GM13977 (cell line): ENCODE data around the gene MAPKAP1.

Experiments used
- DNase-seq: peaks from one replicate; pipeline ENCODE4 v3.0.0; 2012; ENCODE audit warnings: low spot score
- in situ Hi-C: fragments of 300-500 bp; cut with MboI; formaldehyde crosslinking; loops from one replicate; pipeline ENCODE4 v1.12.0; 2022; ENCODE audit warnings: low sequenced_read_pairs, low pct_unique_long_range_greater_than_20kb, mixed read lengths, inconsistent platforms; ENCODE audit not compliant: unreplicated experiment
- TF ChIP-seq, protein P1 (sequence below): IDR thresholded peaks from 2 replicates; pipeline ENCODE4 v1.5.1; 2012; ENCODE audit warnings: mild to moderate bottlenecking, control low read depth; ENCODE audit not compliant: insufficient read depth; ENCODE audit errors: extremely low read depth, missing control alignments

The MAPKAP1 gene

DNA sequence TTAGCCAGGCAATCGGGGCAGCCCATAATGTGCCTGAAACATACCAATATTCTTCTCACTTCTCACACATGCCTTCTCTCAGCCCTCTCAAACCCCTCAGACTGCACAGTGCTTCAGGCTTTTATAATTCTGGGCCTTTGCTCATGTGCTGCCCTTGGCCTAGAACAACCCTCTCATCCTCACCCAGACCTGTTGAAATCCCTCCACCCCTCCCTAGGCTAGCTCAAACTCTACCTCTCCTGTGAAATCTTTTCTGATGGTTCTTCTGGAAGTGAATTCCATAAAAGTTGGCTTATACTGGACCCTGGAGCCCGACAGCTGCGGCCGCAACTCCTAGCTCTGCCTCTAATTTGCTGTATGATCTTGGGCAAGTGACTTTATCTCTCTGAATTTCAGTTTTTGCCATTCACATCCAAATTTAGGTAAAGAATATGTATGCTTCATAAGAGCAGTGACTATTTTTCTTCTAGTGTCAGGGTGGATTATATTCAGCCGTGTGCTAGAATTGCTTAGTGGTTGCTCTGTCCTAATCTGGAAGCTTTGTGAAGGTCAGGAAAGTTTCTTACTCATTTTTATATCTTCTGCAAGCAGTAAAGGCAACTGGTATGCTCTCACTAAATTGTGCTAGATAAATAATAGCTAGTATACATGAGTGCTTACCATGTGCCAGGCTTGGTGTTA lies 221.4 kb downstream of the MAPKAP1 start:
- TF ChIP-seq, protein P1, sequence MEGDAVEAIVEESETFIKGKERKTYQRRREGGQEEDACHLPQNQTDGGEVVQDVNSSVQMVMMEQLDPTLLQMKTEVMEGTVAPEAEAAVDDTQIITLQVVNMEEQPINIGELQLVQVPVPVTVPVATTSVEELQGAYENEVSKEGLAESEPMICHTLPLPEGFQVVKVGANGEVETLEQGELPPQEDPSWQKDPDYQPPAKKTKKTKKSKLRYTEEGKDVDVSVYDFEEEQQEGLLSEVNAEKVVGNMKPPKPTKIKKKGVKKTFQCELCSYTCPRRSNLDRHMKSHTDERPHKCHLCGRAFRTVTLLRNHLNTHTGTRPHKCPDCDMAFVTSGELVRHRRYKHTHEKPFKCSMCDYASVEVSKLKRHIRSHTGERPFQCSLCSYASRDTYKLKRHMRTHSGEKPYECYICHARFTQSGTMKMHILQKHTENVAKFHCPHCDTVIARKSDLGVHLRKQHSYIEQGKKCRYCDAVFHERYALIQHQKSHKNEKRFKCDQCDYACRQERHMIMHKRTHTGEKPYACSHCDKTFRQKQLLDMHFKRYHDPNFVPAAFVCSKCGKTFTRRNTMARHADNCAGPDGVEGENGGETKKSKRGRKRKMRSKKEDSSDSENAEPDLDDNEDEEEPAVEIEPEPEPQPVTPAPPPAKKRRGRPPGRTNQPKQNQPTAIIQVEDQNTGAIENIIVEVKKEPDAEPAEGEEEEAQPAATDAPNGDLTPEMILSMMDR = no peak
- in situ Hi-C loops = no loop called here
- DNase-seq = no peak

- in situ Hi-C loops = no loop called here
- DNase-seq = no peak
- TF ChIP-seq, protein P1 = no peak
Observed at GRCh38 chr9:125484350-125485282, 222.4 kb downstream of the MAPKAP1 start.

DNA sequence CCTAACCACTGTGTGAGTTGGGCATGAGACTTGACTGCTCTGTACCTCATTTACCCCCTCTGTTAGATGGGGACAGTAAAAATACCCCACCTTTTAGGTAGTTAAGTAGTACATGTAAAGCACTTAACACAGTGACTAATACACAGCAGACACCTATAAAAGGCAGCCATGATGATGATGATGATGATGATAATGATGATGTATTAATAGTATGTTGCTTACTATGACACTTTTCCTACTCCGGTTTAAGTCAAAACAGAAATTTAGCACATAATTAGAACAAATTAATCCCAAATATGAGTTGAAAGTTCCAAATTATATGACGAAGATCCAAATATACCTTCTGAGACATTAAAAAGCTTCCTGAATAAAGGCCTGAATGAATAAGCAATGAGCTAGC lies 223.3 kb downstream of the MAPKAP1 start:
- TF ChIP-seq, protein P1 = no peak
- in situ Hi-C loops = no loop called here
- DNase-seq = no peak

- DNase-seq = no peak
- TF ChIP-seq, protein P1 = no peak
- in situ Hi-C loops = no loop called here
Observed at GRCh38 chr9:125479846-125480615, 227.0 kb downstream of the MAPKAP1 start.

- no peak for DNase-seq
- in situ Hi-C loops = no loop called here
- TF ChIP-seq, protein P1 = no peak
Observed at GRCh38 chr9:125477089-125477544, 229.9 kb downstream of the MAPKAP1 start.

GRCh38 chr9:125476645-125477044 lies 230.4 kb downstream of the MAPKAP1 start:
- in situ Hi-C loops = no loop called here
- DNase-seq = no peak
- TF ChIP-seq, protein P1 = no peak
